ENCODE measurements around the gene NR2E1. TPM values are rescaled to one million over a fixed set of nuclear protein-coding genes. Genes with fewer than 3 reads are reported as not detected.

The NR2E1 gene
- total RNA-seq (not detected), total RNA-seq (0 to 0.19 (median 0) reads per million in 172 experiments)
- polyA plus RNA-seq (2013, experiment 1 of 2) = not detected
- polyA plus RNA-seq (2013, experiment 2 of 2) = not detected

DNA sequence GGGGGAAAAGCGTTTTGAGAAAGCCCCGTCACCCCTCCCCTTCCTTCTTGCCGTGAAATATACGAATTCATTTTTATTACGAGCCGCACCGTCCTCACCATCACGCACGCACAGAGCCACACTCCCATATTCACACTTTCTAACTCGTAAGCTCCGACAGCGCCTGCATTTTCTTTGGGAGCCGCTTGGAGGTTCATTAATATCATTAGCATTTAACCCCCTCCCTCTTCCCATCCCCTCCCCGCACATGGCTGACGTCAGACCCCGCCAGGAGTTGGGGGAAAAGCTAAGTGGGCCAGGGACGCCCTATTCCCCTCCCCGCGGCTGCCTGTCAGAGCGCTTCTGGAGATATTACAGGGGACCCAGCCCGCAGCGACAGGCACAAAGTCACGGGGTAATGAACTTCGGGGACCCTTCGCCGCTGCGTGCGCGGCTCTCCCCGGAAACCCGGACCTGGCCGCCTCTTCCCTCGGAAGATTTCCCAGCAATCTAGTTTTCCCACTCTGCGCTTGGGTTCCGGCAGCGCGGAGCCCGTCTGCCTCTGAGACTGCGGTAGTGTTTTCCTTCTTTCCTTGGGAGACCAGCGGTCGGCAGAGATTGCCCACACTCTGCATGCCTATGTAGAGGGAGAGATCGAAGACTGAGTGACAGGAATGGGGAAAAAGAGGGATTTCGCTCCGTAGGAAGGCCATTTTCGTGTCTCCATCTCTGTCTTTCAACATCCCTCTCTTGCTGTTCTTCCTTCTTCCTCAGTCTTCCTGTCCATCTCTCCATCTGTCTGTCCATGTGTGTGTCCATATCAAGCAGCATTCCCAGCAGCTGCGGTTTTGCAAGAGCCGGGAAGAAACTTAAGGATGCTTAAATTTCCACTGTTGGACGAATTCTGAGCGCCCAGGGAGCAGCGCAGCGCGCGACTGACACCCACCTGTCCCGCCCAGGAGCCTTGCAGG, at the start of gene NR2E1:
TSS of gene NR2E1 (plus strand) at position 309 of the 950 bp plus-strand sequence. CDS start 744 bp downstream, outside the sequence.
- Histone ChIP-seq H3K4me1 (ENCODE audit: insufficient read depth, low read length) (peaks cover 60% of the 10 kb centered on the region), H3K27ac (ENCODE audit: low read depth in 1 of 2, low read length in 2 of 2) (no peak within 1 kb of the TSS), H3K4me3 (ENCODE audit: low read length) (no peak within 1 kb of the TSS), H3K27me3 (ENCODE audit: control insufficient read depth in 1 of 2, insufficient read depth in 2 of 2, low read length in 2 of 2) (peaks cover 89 to 100% of the 10 kb centered on the region in 2 experiments), H3K36me3 (ENCODE audit: insufficient read depth, low read length) (no peaks in the 10 kb centered on the region), H3K9me3 (ENCODE audit: control insufficient read depth in 1 of 2, insufficient read depth in 1 of 2, low read length in 2 of 2) (peaks cover 0 to 56% of the 10 kb centered on the region in 2 experiments)
- Mint-ChIP-seq H3K4me3 (peak within 1 kb of the TSS; percentile 30), H3K36me3 (ENCODE audit: low read depth) (no peaks in the 10 kb centered on the region), H3K27ac (no peak within 1 kb of the TSS), H3K9me3 (no peaks in the 10 kb centered on the region), H3K4me1 (ENCODE audit: low read depth) (peaks cover 47% of the 10 kb centered on the region), H3K27me3 (peaks cover 94% of the 10 kb centered on the region)
- ATAC-seq (ENCODE audit: poor library complexity) (no peak), DNase-seq (no peak)
- TF ChIP-seq, protein P1, sequence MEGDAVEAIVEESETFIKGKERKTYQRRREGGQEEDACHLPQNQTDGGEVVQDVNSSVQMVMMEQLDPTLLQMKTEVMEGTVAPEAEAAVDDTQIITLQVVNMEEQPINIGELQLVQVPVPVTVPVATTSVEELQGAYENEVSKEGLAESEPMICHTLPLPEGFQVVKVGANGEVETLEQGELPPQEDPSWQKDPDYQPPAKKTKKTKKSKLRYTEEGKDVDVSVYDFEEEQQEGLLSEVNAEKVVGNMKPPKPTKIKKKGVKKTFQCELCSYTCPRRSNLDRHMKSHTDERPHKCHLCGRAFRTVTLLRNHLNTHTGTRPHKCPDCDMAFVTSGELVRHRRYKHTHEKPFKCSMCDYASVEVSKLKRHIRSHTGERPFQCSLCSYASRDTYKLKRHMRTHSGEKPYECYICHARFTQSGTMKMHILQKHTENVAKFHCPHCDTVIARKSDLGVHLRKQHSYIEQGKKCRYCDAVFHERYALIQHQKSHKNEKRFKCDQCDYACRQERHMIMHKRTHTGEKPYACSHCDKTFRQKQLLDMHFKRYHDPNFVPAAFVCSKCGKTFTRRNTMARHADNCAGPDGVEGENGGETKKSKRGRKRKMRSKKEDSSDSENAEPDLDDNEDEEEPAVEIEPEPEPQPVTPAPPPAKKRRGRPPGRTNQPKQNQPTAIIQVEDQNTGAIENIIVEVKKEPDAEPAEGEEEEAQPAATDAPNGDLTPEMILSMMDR (IDR thresholded peaks at IDR 0.05) = no peak
- POLR2A ChIA-PET = no interaction called here
- CTCF ChIA-PET = no interaction called here
- intact Hi-C loops (cut with DNase I, micrococcal nuclease) = no loop called here

DNA sequence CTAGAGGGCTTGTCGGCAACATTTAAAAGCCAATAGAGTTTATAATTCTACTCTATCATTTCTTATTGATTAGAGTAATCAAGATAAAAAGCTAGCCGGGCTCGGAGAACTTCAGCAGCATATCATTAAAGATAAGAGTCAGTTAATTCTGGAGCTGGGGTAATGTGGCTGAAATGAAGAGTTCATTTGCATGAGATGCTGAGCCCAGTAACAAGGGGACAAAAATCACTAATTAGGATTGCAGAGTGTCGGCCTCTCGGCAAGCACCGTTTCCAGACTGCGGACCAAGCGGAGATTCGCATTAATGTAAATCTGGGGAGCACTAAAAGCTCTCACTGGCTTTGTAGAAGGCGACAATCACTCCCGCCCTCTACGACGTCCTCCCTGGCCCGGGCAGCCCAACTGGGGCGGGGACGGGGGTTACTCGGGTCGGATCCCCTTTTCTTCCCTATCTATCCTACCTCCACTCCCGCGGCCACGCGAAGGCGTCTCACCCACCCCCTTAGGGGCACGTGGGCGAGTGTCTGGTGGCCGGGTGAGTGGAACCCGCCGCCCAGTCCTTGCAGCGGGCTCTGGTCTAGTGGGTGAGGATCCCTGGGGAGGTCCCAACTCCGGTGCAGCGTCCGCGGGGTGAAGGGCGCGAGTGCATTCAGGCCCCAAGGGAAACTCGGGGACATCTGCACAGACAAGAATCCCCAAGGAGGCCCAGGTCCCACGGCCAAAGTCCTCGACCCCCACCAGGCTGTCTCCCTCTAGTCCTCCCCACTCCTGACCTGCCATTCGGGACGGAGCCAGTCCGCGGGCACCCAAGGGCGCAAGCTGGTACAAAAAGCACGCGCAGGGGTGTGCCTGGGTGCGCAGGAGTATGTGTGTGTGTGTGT, 49.0 kb upstream of the NR2E1 start:
- CTCF ChIA-PET = interaction anchor here (0.6 kb wide), 1 partner anchor 35 kb away, joined by 3 read pairs; no protein-coding TSS in a partner anchor
- Histone ChIP-seq H3K27ac (ENCODE audit: low read depth in 1 of 2, low read length in 2 of 2) (no peak overlapping the region), H3K36me3 (ENCODE audit: insufficient read depth, low read length) (no peaks in the 10 kb centered on the region), H3K4me3 (ENCODE audit: low read length) (peak overlapping the region; percentile 66), H3K27me3 (ENCODE audit: control insufficient read depth in 1 of 2, insufficient read depth in 2 of 2, low read length in 2 of 2) (peaks cover 70 to 95% of the 10 kb centered on the region in 2 experiments), H3K4me1 (ENCODE audit: insufficient read depth, low read length) (peaks cover 64% of the 10 kb centered on the region), H3K9me3 (ENCODE audit: control insufficient read depth in 1 of 2, insufficient read depth in 1 of 2, low read length in 2 of 2) (peaks cover 0 to 30% of the 10 kb centered on the region in 2 experiments)
- H3K27me3 Mint-ChIP-seq = peaks cover 91% of the 10 kb centered on the region
- H3K36me3 Mint-ChIP-seq (ENCODE audit: low read depth) = no peaks in the 10 kb centered on the region
- H3K4me3 Mint-ChIP-seq = peak overlapping the region; percentile 81
- POLR2A ChIA-PET = no interaction called here
- TF ChIP-seq, protein P1 (IDR thresholded peaks at IDR 0.05) = no peak
- DNase-seq (no peak), ATAC-seq (ENCODE audit: poor library complexity) (no peak)
- H3K9me3 Mint-ChIP-seq = no peaks in the 10 kb centered on the region
- intact Hi-C loops (cut with DNase I, micrococcal nuclease) = no loop called here
- no peak overlapping the region for H3K27ac Mint-ChIP-seq
- peaks cover 53% of the 10 kb centered on the region for H3K4me1 Mint-ChIP-seq (ENCODE audit: low read depth)
